HepG2 (cell line): ENCODE measurements around the gene PPDPF. TPM values are rescaled to one million over a fixed set of nuclear protein-coding genes. Genes with fewer than 3 reads are reported as not detected.

Experiments
- ATAC-seq: fragments of 200-7000 bp; cut with Tn5 transposase; 3 replicates; pipeline ENCODE4 v1.9.1; 2020; ENCODE audit warnings: mild to moderate bottlenecking, moderate library complexity
- BruUV-seq: library from RNA; stranded (reverse); fragments of 400-500 nt; replicated peaks from 2 replicates; lab custom pipeline; 2021; lab: Mats Ljungman, UMichigan
- CTCF ChIA-PET: fragments of 300-600 bp; formaldehyde crosslinking; extraction: SDS; loops from one replicate; lab custom pipeline; 2021; ENCODE audit warnings: low total read pairs, inconsistent platforms, low intra/inter-chr PET ratio; lab: Yijun Ruan, JAX
- POLR2A ChIA-PET: fragments of 350-600 bp; sonication (Branson Sonifier 250); formaldehyde crosslinking; loops from one replicate; lab custom pipeline; 2020; ENCODE audit warnings: antibody characterized with exemption, inconsistent platforms; lab: Yijun Ruan, JAX
- DNase-seq: peaks from one replicate; pipeline ENCODE4 v3.0.0-alpha.2; 2015; ENCODE audit warnings: low spot score
- FAIRE-seq: peaks from 3 replicates; lab custom pipeline; 2011; peaks lifted over from hg19 to GRCh38; lab: Jason Lieb, UNC
- H2AFZ ChIP-seq: one replicate; pipeline ENCODE4 v1.6.1; 2011; ENCODE audit warnings: low read length, inconsistent platforms
- H3K27ac ChIP-seq: fragments of 300-600 bp; 3 replicates; pipeline ENCODE4 v1.8.0; 2011; ENCODE audit warnings: mixed run types, mild to moderate bottlenecking, mixed read lengths, low read length, inconsistent platforms; ENCODE audit not compliant: insufficient read depth; ENCODE audit errors: extremely low read length
- H3K27me3 ChIP-seq, 2 experiments: fragments of 200-600 bp in 1 of 2; 2 replicates in 1 of 2; 3 replicates in 1 of 2; pipeline versions ENCODE4 v1.6.0 to v1.8.0; 2011; ENCODE audit warnings: low read length in 2 of 2, mild to moderate bottlenecking in 2 of 2, moderate library complexity in 2 of 2, inconsistent platforms in 1 of 2; ENCODE audit not compliant: insufficient read depth in 2 of 2, control insufficient read depth in 1 of 2
- H3K36me3 ChIP-seq, 2 experiments: fragments of 200-600 bp in 1 of 2; replicated peaks in 1 of 2; 2 replicates in 1 of 2; 3 replicates in 1 of 2; pipeline versions ENCODE4 v1.5.1 to v1.8.0; 2011; ENCODE audit warnings: low read length in 2 of 2, inconsistent platforms in 1 of 2; ENCODE audit not compliant: insufficient read depth in 2 of 2, control insufficient read depth in 1 of 2
- H3K4me1 ChIP-seq: 2 replicates; pipeline ENCODE4 v1.5.1; 2012; ENCODE audit warnings: low read length, inconsistent platforms; ENCODE audit not compliant: insufficient read depth
- H3K4me2 ChIP-seq: 2 replicates; pipeline ENCODE4 v1.6.0; 2011; ENCODE audit warnings: low read depth, low read length, inconsistent platforms
- H3K4me3 ChIP-seq, 3 experiments: fragments of 200-600 bp in 1 of 3; sonication (generic), shearing (Covaris generic) in 1 of 3; replicated peaks in 1 of 3; 2 replicates each; pipeline ENCODE4 v1.5.1; 2011 to 2016; ENCODE audit warnings: low read length in 3 of 3, inconsistent platforms in 2 of 3, low read depth in 2 of 3, mild to moderate bottlenecking in 2 of 3, control low read depth in 1 of 3, mixed read lengths in 1 of 3; ENCODE audit not compliant: insufficient read depth in 1 of 3
- H3K79me2 ChIP-seq: one replicate; pipeline ENCODE4 v1.6.1; 2011; ENCODE audit warnings: low read length, inconsistent platforms; ENCODE audit not compliant: insufficient read depth
- H3K9ac ChIP-seq: 2 replicates; pipeline ENCODE4 v1.6.0; 2011; ENCODE audit warnings: mild to moderate bottlenecking, low read depth, low read length, inconsistent platforms; ENCODE audit not compliant: insufficient read depth
- H3K9me3 ChIP-seq: 2 replicates; pipeline ENCODE4 v1.5.1; 2012; ENCODE audit warnings: mild to moderate bottlenecking, low read length
- H4K20me1 ChIP-seq: 2 replicates; pipeline ENCODE4 v1.6.0; 2011; ENCODE audit warnings: inconsistent platforms, mild to moderate bottlenecking, low read length, moderate library complexity; ENCODE audit not compliant: insufficient read depth
- BHLHE40 ChIP-seq: IDR thresholded peaks from 2 replicates; pipeline ENCODE4 v1.6.1; 2011; ENCODE audit warnings: low read length, improper control_type of control experiment
- EED ChIP-seq: sonication (generic); formaldehyde crosslinking; IDR thresholded peaks from 2 replicates; pipeline ENCODE4 v1.5.0; 2020; ENCODE audit warnings: mild to moderate bottlenecking, missing genetic modification reagents
- GLI4 ChIP-seq: sonication (generic); formaldehyde crosslinking; IDR thresholded peaks from 2 replicates; pipeline ENCODE4 v1.5.1; 2020; ENCODE audit warnings: missing genetic modification reagents, mild to moderate bottlenecking, moderate library complexity, borderline replicate concordance
- MXD1 ChIP-seq: sonication (generic); formaldehyde crosslinking; IDR thresholded peaks from 2 replicates; pipeline ENCODE4 v1.4.0; 2020; ENCODE audit warnings: mild to moderate bottlenecking, missing genetic modification reagents
- SNRNP70 ChIP-seq: fragments of 200-400 bp; formaldehyde crosslinking; IDR thresholded peaks from 2 replicates; pipeline ENCODE4 v1.6.1; 2017; ENCODE audit warnings: mild to moderate bottlenecking, low read depth, low read length, moderate library complexity
- WGBS: methylation state at CpG from one replicate; pipeline ENCODE4 v1.1.6; 2017; ENCODE audit warnings: low lambda C conversion rate; 5-methylcytosine and 5-hydroxymethylcytosine counted together
- in situ Hi-C: cut with HindIII; loops from 2 replicates; pipeline ENCODE4 v1.10.0; 2017; ENCODE audit warnings: low pct_unique_long_range_greater_than_20kb; ENCODE audit not compliant: extremely low pct_ligation_motif_present
- intact Hi-C: fragments of 100-400 bp; cut with micrococcal nuclease; formaldehyde crosslinking; loops from one replicate; pipeline ENCODE4 v1.10.0; 2022; ENCODE audit not compliant: unreplicated experiment
- polyA plus RNA-seq, 8 experiments: library from polyadenylated mRNA; depleted of rRNA in 3 of 8; stranded (reverse) in 7 of 8; unstranded in 1 of 8; fragments of >200 nt; fragmentation: Illumina TruSeq in 4 of 8; extraction: Trizol in 4 of 8; gene quantifications; 2 replicates each; pipeline versions ENCODE4 v1.2.1 to v1.2.3, GENCODE V29; 2011 to 2016; ENCODE audit warnings: low read depth in 4 of 8, missing spikeins in 1 of 8, mixed read lengths in 1 of 8; ENCODE audit not compliant: insufficient read depth in 1 of 8
- total RNA-seq, 5 experiments: library from RNA; depleted of rRNA; stranded (reverse); fragments of >200 nt; fragmentation: Illumina TruSeq; extraction: Trizol; gene quantifications; 2 replicates each; pipeline ENCODE4 v1.2.3, GENCODE V29; 2016; ENCODE audit warnings: low read depth in 1 of 5
- TF ChIP-seq, protein P1 (sequence below): sonication (generic); formaldehyde crosslinking; IDR thresholded peaks from 2 replicates; pipeline ENCODE4 v1.5.0; 2020; ENCODE audit warnings: mild to moderate bottlenecking, missing genetic modification reagents, borderline replicate concordance

PPDPF gene
- total and polyA plus RNA-seq, 2 of the 13 experiments (the other 11 are each of a cell fraction or from before 2014, with no cell fraction given): 1.8 to 7.0 TPM

GRCh38 chr20:63546956-63547724, 26.6 kb downstream of the PPDPF start:
- CTCF ChIA-PET: no interaction called here

GRCh38 chr20:63547725-63548480, 27.3 kb downstream of the PPDPF start, which contains the start of gene SRMS:
Gene SRMS, minus strand, starts transcription at chr20:63547749. Its CDS starts 286 bp downstream, at chr20:63547463.
- H3K36me3 ChIP-seq: no peaks in the 10 kb centered on the region
- no peak within 1 kb of the TSS for H2AFZ ChIP-seq
- intact Hi-C loops: no loop called here
- CTCF ChIA-PET: no interaction called here
- ATAC-seq (no peak), DNase-seq (no peak), FAIRE-seq (no peak)
- H3K27ac ChIP-seq: no peak within 1 kb of the TSS
- peaks cover 29 to 68% of the 10 kb centered on the region in 2 experiments for H3K27me3 ChIP-seq
- no peak within 1 kb of the TSS for H3K4me2 ChIP-seq
- no peaks in the 10 kb centered on the region for H3K79me2 ChIP-seq
- 55% methylated on average over 19 of the region's 35 CpGs for WGBS
- H3K9me3 ChIP-seq: no peaks in the 10 kb centered on the region
- peaks cover 25% of the 10 kb centered on the region for H3K4me1 ChIP-seq
- no peak within 1 kb of the TSS for H3K4me3 ChIP-seq
- TF ChIP-seq SNRNP70: no peak
- TF ChIP-seq, protein P1, sequence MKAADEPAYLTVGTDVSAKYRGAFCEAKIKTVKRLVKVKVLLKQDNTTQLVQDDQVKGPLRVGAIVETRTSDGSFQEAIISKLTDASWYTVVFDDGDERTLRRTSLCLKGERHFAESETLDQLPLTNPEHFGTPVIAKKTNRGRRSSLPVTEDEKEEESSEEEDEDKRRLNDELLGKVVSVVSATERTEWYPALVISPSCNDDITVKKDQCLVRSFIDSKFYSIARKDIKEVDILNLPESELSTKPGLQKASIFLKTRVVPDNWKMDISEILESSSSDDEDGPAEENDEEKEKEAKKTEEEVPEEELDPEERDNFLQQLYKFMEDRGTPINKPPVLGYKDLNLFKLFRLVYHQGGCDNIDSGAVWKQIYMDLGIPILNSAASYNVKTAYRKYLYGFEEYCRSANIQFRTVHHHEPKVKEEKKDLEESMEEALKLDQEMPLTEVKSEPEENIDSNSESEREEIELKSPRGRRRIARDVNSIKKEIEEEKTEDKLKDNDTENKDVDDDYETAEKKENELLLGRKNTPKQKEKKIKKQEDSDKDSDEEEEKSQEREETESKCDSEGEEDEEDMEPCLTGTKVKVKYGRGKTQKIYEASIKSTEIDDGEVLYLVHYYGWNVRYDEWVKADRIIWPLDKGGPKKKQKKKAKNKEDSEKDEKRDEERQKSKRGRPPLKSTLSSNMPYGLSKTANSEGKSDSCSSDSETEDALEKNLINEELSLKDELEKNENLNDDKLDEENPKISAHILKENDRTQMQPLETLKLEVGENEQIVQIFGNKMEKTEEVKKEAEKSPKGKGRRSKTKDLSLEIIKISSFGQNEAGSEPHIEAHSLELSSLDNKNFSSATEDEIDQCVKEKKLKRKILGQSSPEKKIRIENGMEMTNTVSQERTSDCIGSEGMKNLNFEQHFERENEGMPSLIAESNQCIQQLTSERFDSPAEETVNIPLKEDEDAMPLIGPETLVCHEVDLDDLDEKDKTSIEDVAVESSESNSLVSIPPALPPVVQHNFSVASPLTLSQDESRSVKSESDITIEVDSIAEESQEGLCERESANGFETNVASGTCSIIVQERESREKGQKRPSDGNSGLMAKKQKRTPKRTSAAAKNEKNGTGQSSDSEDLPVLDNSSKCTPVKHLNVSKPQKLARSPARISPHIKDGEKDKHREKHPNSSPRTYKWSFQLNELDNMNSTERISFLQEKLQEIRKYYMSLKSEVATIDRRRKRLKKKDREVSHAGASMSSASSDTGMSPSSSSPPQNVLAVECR (CRISPR knock-in tag): no peak
- no peak within 1 kb of the TSS for H3K9ac ChIP-seq
- POLR2A ChIA-PET: no interaction called here
- no TSS peak for BruUV-seq
- H4K20me1 ChIP-seq: no peaks in the 10 kb centered on the region; the same call in 1 of the 2 replicates
- in situ Hi-C loops: no loop called here

More at GRCh38 chr20:63546956-63547724, 26.6 kb downstream of the PPDPF start:
- Histone ChIP-seq H4K20me1 (no peaks in the 10 kb centered on the region; the same call in 1 of the 2 replicates), H3K4me1 (peaks cover 20% of the 10 kb centered on the region), H3K9me3 (no peaks in the 10 kb centered on the region), H3K4me3 (no peak overlapping the region), H3K9ac (no peak overlapping the region), H3K4me2 (no peak overlapping the region), H2AFZ (no peak overlapping the region), H3K27ac (no peak overlapping the region), H3K27me3 (peaks cover 34 to 76% of the 10 kb centered on the region in 2 experiments), H3K36me3 (no peaks in the 10 kb centered on the region), H3K79me2 (no peaks in the 10 kb centered on the region)
- intact Hi-C loops: no loop called here
- in situ Hi-C loops: no loop called here
- no TSS peak for BruUV-seq
- ATAC-seq: no peak
- no peak for DNase-seq
- no peak for FAIRE-seq
- WGBS: 54% methylated on average over 25 of the region's 58 CpGs
- POLR2A ChIA-PET: interaction anchor here (1.1 to 1.6 kb wide), 2 partner anchors 9 to 80 kb away, joined by 3 read pairs; partner anchors contain the start of gene GMEB2
- TF ChIP-seq MXD1 (CRISPR knock-in tag) (0 out of 2 replicates have a peak, but pooled peaks have one; percentile 26), BHLHE40 (0 out of 2 replicates have a peak, but pooled peaks have one; percentile 5), EED (0 out of 2 replicates have a peak, but pooled peaks have one; percentile 27), GLI4 (no peak)
